ENCODE data around the gene ATP13A5. TPM values are rescaled to one million over a fixed set of nuclear protein-coding genes. Genes with fewer than 3 reads are reported as not detected.

Gene ATP13A5
- not detected for total RNA-seq

GRCh38 chr3:193378706-193379105, at the start of gene ATP13A5:
Gene ATP13A5, minus strand, starts transcription at chr3:193378753. Its CDS starts 28 bp downstream, at chr3:193378725.
- DNase-seq (ENCODE audit: low spot score) (no peak), ATAC-seq (no peak)
- intact Hi-C loops (cut with DNase I), result no loop called here

GRCh38 chr3:193418576-193419373, 40.2 kb upstream of the ATP13A5 start:
- ATAC-seq (no peak), DNase-seq (ENCODE audit: low spot score) (no peak)
- intact Hi-C loops (cut with DNase I), result no loop called here

GRCh38 chr3:193416629-193417028, 38.1 kb upstream of the ATP13A5 start:
- no peak for ATAC-seq
- no peak for DNase-seq (ENCODE audit: low spot score)
- intact Hi-C loops (cut with DNase I), result no loop called here

GRCh38 chr3:193407688-193408087, 29.1 kb upstream of the ATP13A5 start:
- DNase-seq (ENCODE audit: low spot score), result no peak
- intact Hi-C loops (cut with DNase I), result no loop called here
- no peak for ATAC-seq

- no peak for ATAC-seq
- no peak for DNase-seq (ENCODE audit: low spot score)
Observed at GRCh38 chr3:193407112-193407511, 28.6 kb upstream of the ATP13A5 start.

GRCh38 chr3:193403307-193403706, 24.8 kb upstream of the ATP13A5 start:
- DNase-seq (ENCODE audit: low spot score) (no peak), ATAC-seq (no peak)
- intact Hi-C loops (cut with DNase I), result no loop called here

More at GRCh38 chr3:193407112-193407511, 28.6 kb upstream of the ATP13A5 start:
- intact Hi-C loops (cut with DNase I), result no loop called here

GRCh38 chr3:193400304-193400703, 21.8 kb upstream of the ATP13A5 start:
- intact Hi-C loops (cut with DNase I), result no loop called here
- DNase-seq (ENCODE audit: low spot score) (no peak), ATAC-seq (no peak)

- ATAC-seq (no peak), DNase-seq (ENCODE audit: low spot score) (no peak)
- intact Hi-C loops (cut with DNase I), result no loop called here
Observed at GRCh38 chr3:193396451-193397244, 18.1 kb upstream of the ATP13A5 start.

- DNase-seq (ENCODE audit: low spot score) (no peak), ATAC-seq (no peak)
- intact Hi-C loops (cut with DNase I), result no loop called here
Observed at GRCh38 chr3:193391902-193392301, 13.3 kb upstream of the ATP13A5 start.

GRCh38 chr3:193389335-193389734, 10.8 kb upstream of the ATP13A5 start:
- ATAC-seq (no peak), DNase-seq (ENCODE audit: low spot score) (no peak)
- intact Hi-C loops (cut with DNase I), result no loop called here

GRCh38 chr3:193388361-193388760, 9.8 kb upstream of the ATP13A5 start:
- intact Hi-C loops (cut with DNase I), result no loop called here
- no peak for ATAC-seq
- DNase-seq (ENCODE audit: low spot score), result no peak

- DNase-seq (ENCODE audit: low spot score) (no peak), ATAC-seq (no peak)
- intact Hi-C loops (cut with DNase I), result no loop called here
Observed at GRCh38 chr3:193387596-193387995, 9.0 kb upstream of the ATP13A5 start.

- intact Hi-C loops (cut with DNase I), result no loop called here
- DNase-seq (ENCODE audit: low spot score), result no peak
- no peak for ATAC-seq
Observed at GRCh38 chr3:193377591-193377990, 962 bp downstream of the ATP13A5 start.

- intact Hi-C loops (cut with DNase I), result no loop called here
- DNase-seq (ENCODE audit: low spot score), result no peak
- ATAC-seq, result no peak
Observed at GRCh38 chr3:193375614-193376013, 2.9 kb downstream of the ATP13A5 start.

- DNase-seq (ENCODE audit: low spot score) (no peak), ATAC-seq (no peak)
- intact Hi-C loops (cut with DNase I), result no loop called here
Observed at GRCh38 chr3:193372783-193373182, 5.8 kb downstream of the ATP13A5 start.

- DNase-seq (ENCODE audit: low spot score), result no peak
- intact Hi-C loops (cut with DNase I), result no loop called here
- ATAC-seq, result no peak
Observed at GRCh38 chr3:193367868-193368267, 10.7 kb downstream of the ATP13A5 start.

GRCh38 chr3:193357291-193357690, 21.3 kb downstream of the ATP13A5 start:
- DNase-seq (ENCODE audit: low spot score) (no peak), ATAC-seq (no peak)
- intact Hi-C loops (cut with DNase I), result no loop called here

GRCh38 chr3:193354423-193354822, 24.1 kb downstream of the ATP13A5 start:
- intact Hi-C loops (cut with DNase I), result no loop called here
- DNase-seq (ENCODE audit: low spot score), result no peak
- ATAC-seq, result no peak

GRCh38 chr3:193350744-193351143, 27.8 kb downstream of the ATP13A5 start:
- ATAC-seq, result no peak
- intact Hi-C loops (cut with DNase I), result no loop called here
- no peak for DNase-seq (ENCODE audit: low spot score)

- DNase-seq (ENCODE audit: low spot score), result no peak
- no peak for ATAC-seq
- intact Hi-C loops (cut with DNase I), result no loop called here
Observed at GRCh38 chr3:193348686-193349085, 29.9 kb downstream of the ATP13A5 start.

Measured in sciatic nerve (tissue), 2 donors.